HG02870 (cell line): ENCODE data around the gene NR0B1.

Source experiments
- ATAC-seq: cut with Tn5 transposase; IDR thresholded peaks from one replicate; pipeline ENCODE4 v1.9.1; 2021; ENCODE audit warnings: mild to moderate bottlenecking, moderate library complexity; ENCODE audit not compliant: unreplicated experiment

Gene NR0B1

DNA sequence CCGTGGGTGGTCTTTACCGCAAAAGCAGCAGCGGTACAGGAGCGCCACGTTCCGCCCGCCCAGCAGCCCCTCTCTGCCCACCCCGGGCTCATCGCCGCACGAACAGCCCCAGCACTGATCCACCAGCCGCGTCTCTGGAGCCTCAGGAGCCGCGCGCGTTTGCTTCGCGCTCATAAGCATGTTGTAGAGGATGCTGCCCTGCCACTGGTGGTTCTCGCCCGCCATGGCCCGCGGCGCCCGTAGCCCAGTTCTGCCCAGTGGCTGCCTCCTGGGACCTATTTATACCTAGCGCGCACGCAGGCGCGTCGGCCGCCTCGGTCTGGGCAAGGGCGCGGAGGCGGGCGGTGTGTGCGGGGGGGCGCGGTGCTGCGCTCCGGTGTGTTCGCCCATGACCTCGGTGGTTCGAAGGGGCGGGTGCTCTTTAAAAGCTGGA, at the start of gene NR0B1:
Gene NR0B1 (minus strand): TSS at position 252 of the 433 bp plus-strand sequence. CDS start 27 bp downstream, at position 225.
- ATAC-seq: no peak

DNA sequence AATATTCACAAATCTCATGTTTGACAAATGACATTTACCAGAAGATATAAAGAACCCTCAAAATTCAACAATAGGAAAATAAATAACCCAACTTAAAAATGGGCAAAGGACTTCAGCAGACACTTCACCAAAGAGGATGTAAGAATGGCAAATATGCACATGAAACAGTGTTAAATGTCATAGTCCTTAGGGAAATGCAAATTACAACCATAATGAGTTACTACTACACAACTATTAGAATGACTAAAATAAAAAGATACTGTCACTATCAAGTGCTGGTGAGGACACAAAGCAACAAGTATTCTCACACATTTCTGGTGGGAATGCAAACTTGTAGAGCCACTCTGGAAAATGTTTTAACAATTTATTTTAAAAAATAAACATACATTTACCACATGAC, 40.8 kb upstream of the NR0B1 start:
- no peak for ATAC-seq

DNA sequence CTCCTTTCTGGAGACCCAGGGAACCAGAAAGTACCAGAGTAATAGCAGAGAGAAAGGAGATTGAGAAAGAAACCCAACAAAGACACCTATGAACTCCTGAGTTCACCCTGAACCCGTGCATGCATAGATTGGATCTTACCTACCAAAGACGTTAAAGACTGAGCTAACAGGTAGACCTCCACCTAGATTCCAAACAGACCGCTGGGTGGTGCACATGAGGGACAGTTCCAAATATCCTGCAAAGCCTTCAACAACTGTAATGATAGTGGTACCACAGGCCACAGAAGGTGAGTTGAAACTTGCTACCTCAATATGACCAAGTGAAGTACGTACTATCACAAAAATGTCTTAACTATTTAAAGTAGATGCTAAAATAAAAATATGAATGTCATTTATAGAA, 34.0 kb upstream of the NR0B1 start:
- no peak for ATAC-seq

GRCh38 chrX:30340753-30341152, 31.6 kb upstream of the NR0B1 start:
- no peak for ATAC-seq

GRCh38 chrX:30327762-30328161, 18.6 kb upstream of the NR0B1 start:
- ATAC-seq: no peak

GRCh38 chrX:30317308-30317707, 8.1 kb upstream of the NR0B1 start:
- ATAC-seq: no peak

DNA sequence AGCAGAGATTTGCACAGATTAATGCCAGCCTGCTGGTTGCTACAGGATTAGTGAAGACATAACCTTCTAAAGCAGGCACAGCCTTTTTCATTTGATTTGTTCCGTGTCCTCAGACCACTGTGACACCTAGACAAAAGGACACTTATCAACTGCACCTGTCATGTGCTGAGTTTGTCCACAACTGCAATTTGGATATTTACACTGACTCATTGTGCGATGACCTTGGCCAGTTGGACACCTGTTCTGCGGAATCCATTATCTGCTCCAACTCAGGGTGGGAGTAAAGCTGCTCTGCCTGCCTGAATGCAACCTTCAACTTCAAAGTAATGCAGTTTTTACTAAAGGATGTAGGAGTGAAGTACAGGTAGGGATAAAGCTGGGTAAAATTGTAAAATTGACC, 4.1 kb upstream of the NR0B1 start:
- ATAC-seq: no peak

DNA sequence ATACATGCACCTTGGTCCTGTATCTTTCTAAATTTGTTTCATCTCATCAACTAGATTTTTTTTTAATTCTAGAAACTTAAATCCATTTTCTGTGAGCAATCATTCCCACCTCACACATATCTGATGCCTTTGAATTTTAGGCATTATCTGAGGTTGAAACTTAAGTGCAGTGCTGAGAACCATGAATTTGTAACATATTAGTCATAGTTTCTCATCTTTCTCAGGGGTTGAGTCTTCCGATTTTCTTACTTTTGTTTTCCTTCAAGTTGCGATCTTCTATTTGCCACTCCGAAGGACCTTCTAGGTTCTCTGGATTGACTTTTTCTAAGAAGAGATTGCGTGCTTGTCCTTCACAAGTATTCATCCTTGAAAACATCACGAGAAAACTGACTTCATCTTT, 3.7 kb upstream of the NR0B1 start:
- ATAC-seq: no peak

- no peak for ATAC-seq
These were observed 1.4 kb upstream of the NR0B1 start for GRCh38 chrX:30310429-30311206.

- ATAC-seq: no peak
These were observed 689 bp downstream of the NR0B1 start for GRCh38 chrX:30308263-30309138.

- no peak for ATAC-seq
These were observed 1.7 kb downstream of the NR0B1 start for GRCh38 chrX:30307466-30307865.

DNA sequence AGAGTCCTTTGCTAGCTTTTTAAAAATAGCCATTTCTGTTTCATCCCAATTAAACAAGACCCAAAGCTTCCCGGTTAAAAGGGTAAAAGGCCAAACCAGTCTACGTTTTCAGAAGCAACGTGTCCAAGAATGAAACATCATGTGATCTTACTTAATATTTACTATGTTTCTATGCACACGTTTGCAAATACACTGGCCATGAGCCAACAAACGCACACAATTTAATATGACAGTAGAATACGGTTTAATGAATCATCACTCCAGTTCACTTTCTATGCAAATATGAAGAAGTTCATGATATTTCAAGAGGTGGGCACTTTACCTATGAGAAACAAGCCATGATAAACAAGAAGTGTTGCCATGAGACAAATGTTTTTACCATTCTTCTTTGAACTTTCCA, 4.3 kb downstream of the NR0B1 start:
- ATAC-seq: no peak

DNA sequence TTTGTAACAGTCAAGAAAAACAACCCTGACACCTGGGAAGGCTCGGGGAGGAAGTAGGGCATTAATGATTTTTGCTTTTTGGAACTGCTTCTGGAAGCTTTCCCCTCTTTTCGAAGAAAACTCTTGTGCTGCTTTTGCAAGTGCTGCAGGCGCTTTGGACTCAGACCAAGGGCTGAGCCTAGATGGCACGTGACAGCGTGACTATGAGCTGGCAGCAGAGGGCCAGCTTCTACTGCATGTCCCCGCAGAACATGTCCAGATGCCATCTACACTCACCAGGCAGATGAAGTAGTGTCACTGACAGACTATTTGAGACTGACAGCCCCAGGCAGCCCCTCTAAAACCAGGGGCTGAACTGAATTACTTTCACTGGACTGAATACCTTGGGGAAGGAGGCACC, 6.2 kb downstream of the NR0B1 start:
- ATAC-seq: no peak

- no peak for ATAC-seq
These were observed 7.2 kb downstream of the NR0B1 start for GRCh38 chrX:30301963-30302362.

DNA sequence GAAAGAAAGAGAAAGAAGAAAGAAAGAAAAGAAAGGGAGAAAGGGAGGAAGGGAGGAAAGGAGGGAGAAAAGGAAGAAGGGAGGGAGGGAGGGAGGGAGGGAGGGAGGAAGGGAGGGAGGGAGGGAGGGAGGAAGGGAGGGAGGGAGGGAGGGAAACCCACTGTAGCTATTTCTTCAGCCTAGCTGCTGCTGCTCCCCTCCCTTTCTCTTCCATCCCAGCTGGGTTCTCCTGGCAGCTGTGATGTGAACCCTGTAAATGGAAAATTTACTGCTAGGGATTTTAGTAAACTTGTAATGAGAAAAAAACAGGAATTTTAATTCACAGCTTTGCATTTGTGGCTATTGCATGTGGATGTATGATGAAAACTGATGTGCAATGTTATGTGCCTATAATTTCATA, 8.0 kb downstream of the NR0B1 start:
- no peak for ATAC-seq

DNA sequence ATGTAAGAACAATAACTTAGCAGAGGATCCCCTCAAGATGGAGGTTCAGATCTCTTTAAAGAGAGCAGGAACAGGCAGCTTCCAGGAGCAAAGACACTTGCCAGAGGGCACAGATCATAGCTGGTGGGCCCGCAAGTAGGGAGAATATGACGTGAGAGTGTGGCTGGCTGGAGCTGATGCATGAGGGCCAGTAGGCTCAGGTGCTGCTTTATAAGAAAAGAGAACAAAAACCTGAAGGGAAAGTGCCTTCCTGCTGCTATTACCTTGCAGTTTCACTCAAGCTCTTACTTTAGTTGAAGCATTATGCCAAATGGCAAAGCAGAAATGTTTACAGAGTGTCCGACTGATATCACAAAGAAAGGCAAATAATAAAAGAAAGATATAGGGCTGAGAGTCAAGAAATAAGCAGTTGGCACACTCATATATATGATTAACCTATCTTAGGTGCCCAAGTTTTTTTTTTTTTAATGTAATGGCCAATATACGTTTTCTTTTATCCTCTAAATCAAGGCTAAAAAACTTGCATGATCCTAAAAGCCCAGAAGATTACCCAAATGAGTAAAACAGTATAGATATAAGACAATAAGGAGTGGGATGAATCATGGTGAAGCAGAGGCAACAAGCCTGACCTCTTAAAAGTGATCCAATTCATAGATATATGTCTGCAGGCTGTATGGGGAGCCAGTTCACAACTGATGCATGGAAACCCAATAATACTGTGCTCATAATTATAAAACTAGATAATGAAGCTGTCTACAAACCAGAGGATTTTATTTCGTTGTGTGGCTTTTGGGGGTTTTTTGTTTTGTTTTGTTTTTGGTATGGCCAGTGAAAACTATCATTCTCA, 12.6 kb downstream of the NR0B1 start:
- peak; percentile 71 for ATAC-seq

DNA sequence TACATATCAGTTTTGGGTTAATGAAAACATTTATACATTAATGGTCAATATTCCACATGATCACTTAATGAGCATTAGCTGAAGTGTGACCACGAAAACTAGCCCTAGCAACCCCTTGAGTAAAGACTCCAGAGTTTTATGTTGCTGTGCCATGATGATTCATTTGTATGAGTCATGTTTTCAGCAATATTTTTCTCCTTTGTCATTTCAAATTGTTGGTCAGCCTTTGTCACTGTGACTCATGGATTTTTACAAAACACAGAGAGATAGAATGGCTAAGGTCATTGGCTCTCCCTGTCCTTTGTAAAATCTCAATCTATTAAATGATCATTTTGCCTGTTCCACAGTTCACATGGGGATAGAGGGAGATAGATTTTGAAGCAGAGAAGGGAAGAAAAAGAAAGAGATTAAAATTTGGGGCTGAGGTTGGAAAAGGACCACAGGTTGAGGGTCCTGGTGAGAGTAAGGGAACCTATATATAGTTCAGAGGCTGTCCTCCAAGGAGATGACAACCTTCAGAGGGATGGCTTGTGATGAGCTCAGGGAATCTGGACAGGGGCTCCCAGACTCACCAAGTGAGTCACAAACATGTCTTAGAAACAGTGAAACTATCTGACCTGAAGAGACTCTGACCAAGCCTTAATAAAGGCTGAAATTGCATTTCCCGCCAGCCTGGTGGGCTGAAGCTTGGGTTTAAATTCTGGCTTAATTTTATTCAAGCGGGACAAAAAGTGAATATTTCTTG, 25.6 kb downstream of the NR0B1 start:
- ATAC-seq: no peak

DNA sequence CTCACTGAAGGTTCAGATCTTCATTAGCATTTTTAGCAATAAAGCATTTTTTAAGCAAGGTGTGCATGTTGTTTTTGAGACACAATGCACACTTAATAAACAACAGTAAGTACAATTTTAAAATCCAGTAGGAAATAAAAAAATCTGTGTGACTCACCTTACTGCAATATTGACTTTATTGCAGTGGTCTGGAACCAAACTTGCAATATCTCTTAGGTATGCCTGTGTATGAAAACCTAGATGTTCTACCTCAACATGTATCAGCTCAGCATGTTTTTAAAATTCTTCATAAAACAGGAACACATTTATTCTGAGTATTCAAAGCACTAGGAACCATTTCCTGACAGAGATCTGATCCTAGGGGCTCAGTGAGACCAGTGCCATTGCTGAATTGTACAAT, 26.7 kb downstream of the NR0B1 start:
- ATAC-seq: no peak

DNA sequence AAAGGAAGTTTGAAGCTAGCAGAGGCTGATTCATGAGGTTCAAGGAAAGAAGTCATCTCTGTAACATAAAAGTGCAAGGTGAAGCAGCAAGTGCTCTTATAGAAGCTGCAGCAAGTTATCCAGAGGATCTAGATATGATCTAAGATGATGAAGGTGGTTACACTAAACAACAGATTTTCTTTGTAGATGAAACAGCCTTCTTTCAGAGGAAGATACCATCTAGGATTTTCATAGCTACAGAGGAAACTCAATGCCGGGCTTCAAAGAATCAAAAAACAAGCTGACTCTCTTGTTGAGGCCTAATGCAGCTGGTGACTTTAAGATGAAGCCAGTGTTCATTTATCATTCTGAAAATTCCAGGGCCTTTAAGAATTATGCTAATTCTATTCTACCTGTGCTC, 28.8 kb downstream of the NR0B1 start:
- ATAC-seq: no peak

GRCh38 chrX:30278365-30278764, 30.8 kb downstream of the NR0B1 start:
- no peak for ATAC-seq
